Measurements from ENCODE around the gene RLN1.

- TF ChIP-seq EZH2 (IDR thresholded peaks at IDR 0.05; ENCODE audit: low read length, missing control alignments) (no peak), CTCF (conservative IDR thresholded peaks at IDR 0.05 in 1 of 2, IDR thresholded peaks at IDR 0.05 in 1 of 2; ENCODE audit: low read depth in 1 of 2, low read length in 2 of 2) (no peak)
Measured at GRCh38 chr9:5375790-5376477, 36.3 kb upstream of the RLN1 start.
